ENCODE data around the gene ZNF497.
"Not testable (repeated sequence)": the region's sequence is repeated elsewhere in the genome, so short reads cannot be mapped to it uniquely, and the experiment has no call there.

Gene ZNF497

GRCh38 chr19:58345558-58345957 is 17.0 kb downstream of the ZNF497 start:
- DNase-seq: no peak

- no peak for DNase-seq
Observed at GRCh38 chr19:58338825-58339558, 23.6 kb downstream of the ZNF497 start.

- no peak for DNase-seq
Observed at GRCh38 chr19:58338336-58338735, 24.2 kb downstream of the ZNF497 start.

- no peak for DNase-seq
Observed at GRCh38 chr19:58336820-58337219, 25.7 kb downstream of the ZNF497 start.

- no peak for DNase-seq
Observed at GRCh38 chr19:58336216-58336615, 26.3 kb downstream of the ZNF497 start.

GRCh38 chr19:58335630-58336029 is 26.9 kb downstream of the ZNF497 start:
- DNase-seq: no peak

- DNase-seq: no peak
Observed at GRCh38 chr19:58334691-58335249, 27.8 kb downstream of the ZNF497 start.

- DNase-seq: no peak
Observed at GRCh38 chr19:58332697-58333096, 29.9 kb downstream of the ZNF497 start.

- DNase-seq: no peak
Observed at GRCh38 chr19:58330458-58330857, 32.1 kb downstream of the ZNF497 start.

GRCh38 chr19:58328999-58329398 is 33.6 kb downstream of the ZNF497 start:
- no peak for DNase-seq

GRCh38 chr19:58326914-58327726 is 35.4 kb downstream of the ZNF497 start, which contains the start of gene ZSCAN22:
ZSCAN22 (plus strand) TSS chr19:58326994; CDS start chr19:58334803, 7,809 bp downstream.
- peak; percentile 85 for DNase-seq

GRCh38 chr19:58326501-58326913 is 36.0 kb downstream of the ZNF497 start:
- DNase-seq: no peak

GRCh38 chr19:58325311-58326022 is 37.1 kb downstream of the ZNF497 start:
- no peak for DNase-seq

- no peak for DNase-seq
Observed at GRCh38 chr19:58319241-58319640, 43.3 kb downstream of the ZNF497 start.

GRCh38 chr19:58318297-58318696 is 44.3 kb downstream of the ZNF497 start:
- no peak for DNase-seq

GRCh38 chr19:58317476-58318072 is 45.0 kb downstream of the ZNF497 start:
- no peak for DNase-seq

- DNase-seq: no peak
Observed at GRCh38 chr19:58315580-58315979, 47.0 kb downstream of the ZNF497 start.

GRCh38 chr19:58311345-58311865 is 51.1 kb downstream of the ZNF497 start:
- DNase-seq: peak; percentile 69

GRCh38 chr19:58310685-58311084 is 51.9 kb downstream of the ZNF497 start:
- not testable (repeated sequence) for DNase-seq

GRCh38 chr19:58307736-58308135 is 54.8 kb downstream of the ZNF497 start:
- DNase-seq: no peak

GRCh38 chr19:58305932-58306323 is 56.6 kb downstream of the ZNF497 start:
- DNase-seq: no peak

All from NCI-H1694 (cell line).